GM18502 (cell line): Measurements from ENCODE around the gene CHD5.
"Not testable (repeated sequence)": the region's sequence is repeated elsewhere in the genome, so short reads cannot be mapped to it uniquely, and the experiment has no call there.

ENCODE experiments used
- ATAC-seq: cut with Tn5 transposase; IDR thresholded peaks from one replicate; pipeline ENCODE4 v1.9.1; 2021; ENCODE audit warnings: mild to moderate bottlenecking; ENCODE audit not compliant: unreplicated experiment, poor library complexity

The CHD5 gene

DNA sequence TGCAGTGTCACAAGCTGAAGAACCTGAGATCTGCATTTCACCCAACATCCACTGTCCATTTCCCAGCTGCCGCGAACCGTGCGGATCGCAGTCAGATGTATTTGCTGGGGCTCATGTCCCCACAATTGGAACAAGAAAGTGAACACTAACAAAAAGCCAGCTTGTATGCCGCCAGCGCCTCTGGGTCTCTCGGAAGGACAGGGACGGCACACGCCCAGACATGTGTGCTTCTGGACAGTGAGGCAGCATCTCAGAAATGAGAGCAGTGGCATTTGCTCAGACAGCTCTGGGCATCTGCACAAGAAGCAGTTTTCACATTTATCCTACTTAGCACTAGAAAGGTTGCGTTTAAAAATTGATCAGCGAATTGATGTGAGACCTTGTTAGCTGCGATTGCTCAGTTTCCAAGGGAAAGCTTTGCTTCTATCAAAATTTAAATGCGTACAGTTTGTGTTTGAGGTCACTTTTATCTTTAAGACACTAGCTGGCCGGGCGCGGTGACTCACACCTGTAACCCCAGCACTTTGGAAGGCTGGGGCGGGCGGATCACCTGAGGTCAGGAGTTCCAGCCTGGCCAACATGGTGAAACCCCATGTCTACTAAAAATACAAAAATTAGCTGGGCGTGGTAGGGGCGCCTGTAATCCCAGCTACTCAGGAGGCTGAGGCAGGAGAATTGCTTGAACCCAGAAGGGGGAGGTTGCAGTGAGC, 105.8 kb downstream of the CHD5 start:
- ATAC-seq: no peak

DNA sequence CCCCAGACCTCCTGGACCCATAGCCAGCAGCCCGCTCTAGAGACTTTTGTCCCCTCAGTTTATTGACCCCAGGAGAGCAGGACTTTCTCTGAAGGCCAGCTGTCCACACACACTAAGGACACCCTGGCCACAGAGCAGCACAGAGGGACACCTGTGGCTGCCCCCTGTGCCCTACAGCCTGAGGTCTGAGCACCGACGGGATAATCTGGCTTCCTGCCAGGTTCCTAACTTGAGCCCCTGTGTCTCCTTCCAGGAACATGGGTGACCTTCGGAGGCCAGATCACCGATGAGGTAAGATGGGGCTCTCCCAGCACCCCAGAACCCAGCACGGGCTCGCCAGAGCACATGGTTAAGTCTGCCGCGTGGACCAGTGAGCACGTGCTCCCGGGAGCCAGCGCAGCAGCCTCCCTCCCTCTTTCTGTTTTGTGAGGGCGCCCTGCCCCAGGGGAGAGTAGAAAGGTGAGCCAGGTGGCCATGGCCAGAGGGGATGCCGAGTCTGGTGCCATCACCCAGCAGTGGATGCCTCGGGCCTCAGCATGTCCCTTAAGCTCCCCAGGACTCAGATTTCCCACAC, 106.6 kb downstream of the CHD5 start:
- no peak for ATAC-seq

DNA sequence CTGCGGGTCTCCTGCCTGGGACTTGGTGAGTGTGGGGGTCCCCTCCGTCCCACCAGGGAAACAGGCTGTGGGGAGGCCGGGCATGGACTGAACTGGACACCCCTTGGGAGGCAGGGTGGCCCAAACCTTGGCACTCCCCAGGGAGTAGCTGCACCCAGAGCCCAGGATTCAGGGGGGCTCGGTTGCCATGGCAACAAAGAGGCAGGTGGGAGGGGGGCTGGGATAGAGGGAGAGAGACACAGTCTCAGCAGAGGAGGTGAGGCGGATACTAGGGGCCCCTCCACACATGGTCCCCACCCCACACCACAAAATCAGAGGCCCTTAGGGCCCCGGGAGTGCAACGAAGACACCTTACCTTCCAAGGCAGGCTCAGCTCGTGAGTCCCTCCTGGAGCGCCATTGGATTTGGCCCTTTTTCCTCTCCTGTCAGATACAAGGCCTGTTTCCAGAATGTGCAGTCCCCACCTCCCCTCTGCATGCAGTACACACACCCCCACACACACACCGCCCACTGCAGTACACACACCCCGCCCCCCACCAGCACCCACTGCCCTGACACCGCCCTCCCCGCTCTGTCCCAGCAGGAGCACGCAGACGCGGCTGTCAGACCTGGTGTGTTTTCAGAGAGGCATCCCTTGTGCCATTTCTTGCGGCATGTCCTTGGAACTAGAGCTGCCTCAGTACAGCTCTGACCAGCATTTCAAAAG, 107.2 kb downstream of the CHD5 start:
- ATAC-seq: no peak

DNA sequence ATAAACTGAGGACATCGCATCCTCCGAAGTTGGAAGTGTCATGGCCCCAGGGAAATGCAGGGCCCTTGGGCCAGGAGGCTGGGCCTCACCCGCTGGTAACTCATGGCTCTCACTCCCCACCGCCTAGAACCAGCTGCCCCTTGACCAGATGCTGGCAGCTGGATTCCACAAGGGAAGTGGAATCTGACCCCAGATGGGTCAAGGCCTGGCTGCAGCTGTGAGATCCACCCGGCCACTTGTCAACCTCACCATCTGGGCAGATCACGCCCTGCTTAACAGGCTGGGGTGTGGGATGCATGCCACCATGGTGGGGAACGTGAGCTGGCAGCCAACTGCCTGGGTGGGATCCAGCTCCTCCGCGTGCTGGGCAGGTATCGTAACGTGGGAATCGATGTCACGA, 108.9 kb downstream of the CHD5 start:
- no peak for ATAC-seq

DNA sequence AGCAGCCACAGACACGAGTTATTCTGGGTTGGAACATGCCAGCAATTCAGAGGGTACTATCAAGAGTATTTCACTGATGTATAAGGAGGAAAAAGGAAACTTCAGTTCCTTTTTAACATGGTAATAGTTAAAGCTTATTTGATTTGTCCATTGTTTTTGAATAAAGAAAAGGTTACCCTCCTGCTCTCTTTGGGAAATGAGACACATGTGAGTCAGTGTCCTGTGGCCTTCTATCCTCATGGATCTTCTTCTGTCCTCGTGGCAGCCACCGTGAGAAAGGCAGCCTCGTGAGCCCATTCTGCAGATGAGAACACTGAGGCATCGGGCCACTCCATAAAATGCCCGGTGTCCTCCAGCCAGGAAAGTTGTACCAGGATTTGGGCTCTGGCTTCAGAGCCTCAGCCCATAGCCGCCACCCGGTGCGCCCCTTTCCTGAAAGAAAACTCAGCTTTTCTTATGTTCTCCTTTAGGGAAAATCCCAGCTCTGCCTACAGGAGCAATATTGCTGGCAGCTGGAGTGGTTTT, 109.6 kb downstream of the CHD5 start:
- ATAC-seq: no peak

DNA sequence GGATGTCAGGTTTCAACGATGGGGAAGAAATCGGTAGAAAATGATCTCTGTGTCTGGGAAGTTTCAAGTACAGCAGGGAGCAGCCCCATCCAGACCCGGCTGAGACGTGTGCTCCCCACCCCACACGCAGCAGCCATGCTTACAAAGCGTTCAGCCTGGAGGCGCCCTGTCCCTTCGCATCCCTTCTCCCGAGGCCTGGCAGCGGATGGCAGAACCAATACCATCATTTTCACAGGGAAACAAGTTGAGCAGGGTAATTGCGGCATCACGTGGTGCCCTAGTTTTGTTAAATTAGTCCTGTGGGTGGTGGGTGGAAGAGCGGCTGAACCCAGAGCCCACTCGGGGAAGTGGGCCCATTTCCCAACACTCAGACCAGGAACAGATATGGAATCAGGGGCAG, 110.5 kb downstream of the CHD5 start:
- no peak for ATAC-seq

DNA sequence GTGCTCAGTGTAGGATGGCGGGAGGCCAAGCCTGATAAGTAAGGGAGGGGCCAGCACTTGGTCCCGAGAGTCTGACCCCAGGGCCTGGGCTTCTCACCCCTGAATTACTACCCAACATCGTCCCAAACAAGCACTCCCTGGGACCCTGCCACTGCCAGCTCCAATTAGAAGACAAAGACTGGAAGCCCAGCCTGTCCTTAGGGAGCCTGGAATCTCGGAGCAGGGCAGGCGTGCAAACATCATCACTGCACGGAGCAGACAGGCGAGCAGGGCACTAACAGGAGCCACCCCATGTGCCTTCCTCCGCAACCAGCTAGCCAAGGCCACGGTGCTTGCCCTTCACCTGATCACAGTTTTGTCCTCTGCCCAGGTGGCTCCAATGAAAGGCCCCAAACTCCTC, 111.2 kb downstream of the CHD5 start:
- ATAC-seq: no peak

DNA sequence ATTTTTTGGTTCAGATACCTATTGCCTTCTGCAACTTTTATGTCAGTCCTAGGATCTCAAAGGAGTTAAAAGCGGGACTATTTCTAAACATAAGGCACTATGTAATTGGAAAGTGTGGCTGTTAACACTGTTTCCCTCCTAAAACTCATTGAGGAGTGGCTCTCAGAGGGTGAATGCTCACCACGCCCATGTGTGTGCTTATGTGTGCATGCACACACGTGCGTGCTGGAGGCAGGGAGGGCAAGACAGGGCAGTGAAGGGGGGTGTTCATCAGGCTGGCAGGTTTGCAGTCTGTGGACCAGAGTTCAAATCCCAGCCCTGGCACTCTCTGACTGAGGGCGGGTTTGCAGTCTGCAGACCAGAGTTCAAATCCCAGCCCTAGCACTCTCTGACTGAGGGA, 112.0 kb downstream of the CHD5 start:
- no peak for ATAC-seq

DNA sequence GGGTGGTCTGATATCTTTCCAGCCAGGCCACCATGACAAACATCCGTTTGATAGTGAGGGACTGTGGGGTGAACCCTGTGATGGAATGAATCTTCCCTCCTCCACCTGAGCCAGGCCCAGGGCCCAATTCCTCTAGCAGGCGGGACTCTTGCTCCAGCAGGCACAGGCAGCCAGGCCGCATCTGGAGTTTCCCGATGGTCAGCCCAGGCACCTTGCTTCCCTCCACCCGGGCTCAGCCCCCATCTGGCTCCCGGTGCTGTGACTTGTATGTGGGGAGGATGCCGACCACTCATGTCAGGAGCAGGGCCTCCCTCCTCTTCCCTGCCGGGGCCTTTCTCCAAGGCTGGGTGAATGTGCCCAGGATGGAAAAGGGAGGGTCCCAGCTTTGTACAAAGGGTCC, 113.4 kb downstream of the CHD5 start:
- no peak for ATAC-seq

DNA sequence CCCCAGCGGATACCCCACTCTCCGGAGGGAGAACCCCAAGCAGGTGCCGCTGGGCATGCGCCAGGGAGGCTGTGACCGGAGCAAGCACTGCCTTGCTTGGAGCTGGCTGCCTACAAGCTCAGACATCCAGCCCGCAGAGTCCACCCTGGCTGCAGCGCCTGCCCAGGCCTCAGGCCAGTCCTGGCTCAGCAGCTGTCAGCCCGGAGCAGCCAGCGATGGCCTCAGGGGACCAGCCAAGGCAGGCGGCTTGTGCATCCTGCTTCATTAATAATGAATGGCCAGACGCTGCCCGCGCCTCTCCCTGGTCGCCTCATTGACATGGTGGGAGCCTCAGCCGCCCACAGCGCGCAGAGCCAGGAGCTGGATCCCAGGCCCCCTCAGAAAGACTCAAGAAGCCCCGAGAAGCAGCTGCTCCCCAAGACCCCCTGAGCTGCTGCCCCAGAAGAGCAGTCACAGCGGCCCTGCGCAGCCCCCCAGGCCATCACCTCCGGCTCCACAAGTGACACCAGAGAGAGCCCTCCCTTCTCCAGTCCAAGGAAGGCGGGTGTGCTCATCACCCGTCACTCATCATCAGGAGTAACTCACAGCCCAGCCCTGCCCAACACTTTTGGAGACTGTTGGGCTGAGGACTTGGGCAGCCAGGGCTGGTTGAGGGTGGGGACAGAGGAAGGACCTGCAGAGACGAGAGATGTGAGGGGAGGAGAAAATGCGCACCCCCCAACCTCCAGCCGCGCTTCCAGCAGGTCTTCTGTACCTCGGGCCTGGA, 114.8 kb downstream of the CHD5 start:
- ATAC-seq: no peak

DNA sequence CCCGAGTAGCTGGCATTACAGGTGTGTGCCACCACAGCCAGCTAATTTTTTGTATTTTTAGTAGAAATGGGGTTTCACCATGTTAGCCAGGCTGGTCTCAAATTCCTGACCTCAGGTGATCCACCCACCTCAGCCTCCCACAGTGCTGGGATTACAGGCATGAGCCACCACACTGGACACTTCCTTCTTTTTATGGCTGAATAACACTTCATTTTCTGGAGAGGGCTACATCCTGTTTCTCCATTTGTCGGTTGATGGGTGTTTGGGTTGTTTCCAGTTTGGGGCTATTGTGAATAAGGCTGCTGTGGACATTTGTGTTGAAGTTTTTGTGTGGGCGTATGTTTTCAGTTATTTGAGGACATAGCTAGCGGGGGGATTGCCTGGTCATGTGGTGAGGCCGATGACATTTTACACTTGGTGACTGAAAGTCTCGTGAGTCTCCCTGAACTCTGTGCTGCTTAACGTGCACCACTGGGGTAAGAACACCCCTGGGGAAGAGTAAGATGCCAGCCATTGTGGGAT, 116.5 kb downstream of the CHD5 start:
- not testable (repeated sequence) for ATAC-seq

DNA sequence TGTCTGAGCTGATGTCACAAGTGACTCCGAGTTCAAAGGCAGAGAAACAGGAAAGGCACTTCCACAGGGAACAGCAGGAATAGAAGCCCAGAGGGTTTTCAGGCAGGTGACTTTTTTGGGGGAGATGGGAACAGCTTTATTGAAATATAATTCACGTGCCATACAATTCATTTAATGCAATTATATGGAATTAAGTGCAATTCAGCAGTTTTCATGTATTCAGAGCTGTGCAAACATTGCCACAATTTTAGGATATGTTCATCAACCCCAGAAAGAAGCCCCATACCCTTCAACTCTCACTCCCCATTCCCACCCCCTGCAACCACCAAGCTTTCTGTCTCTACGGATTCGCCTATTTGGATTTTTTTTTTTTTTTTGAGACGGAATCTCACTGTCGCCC, 117.5 kb downstream of the CHD5 start:
- no peak for ATAC-seq

DNA sequence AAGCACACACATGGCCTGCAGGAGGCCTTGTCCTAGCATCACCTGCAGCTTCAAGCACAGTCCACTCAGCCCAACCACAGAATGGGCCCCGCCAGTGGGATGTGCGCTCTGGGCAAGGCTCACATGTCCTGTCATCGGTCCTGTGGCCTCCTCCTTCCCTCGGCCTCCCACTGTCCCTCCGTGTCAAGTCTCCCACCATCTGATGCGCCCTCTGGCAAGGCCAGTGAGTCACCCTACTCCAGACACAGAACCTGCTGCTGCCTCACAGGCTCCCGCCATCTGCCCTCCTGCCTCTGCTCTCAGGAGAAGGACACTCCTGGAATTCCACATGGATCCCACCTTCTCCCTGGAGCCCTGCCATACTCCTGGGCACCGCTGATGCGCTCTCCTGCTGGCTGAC, 120.3 kb downstream of the CHD5 start:
- ATAC-seq: no peak

DNA sequence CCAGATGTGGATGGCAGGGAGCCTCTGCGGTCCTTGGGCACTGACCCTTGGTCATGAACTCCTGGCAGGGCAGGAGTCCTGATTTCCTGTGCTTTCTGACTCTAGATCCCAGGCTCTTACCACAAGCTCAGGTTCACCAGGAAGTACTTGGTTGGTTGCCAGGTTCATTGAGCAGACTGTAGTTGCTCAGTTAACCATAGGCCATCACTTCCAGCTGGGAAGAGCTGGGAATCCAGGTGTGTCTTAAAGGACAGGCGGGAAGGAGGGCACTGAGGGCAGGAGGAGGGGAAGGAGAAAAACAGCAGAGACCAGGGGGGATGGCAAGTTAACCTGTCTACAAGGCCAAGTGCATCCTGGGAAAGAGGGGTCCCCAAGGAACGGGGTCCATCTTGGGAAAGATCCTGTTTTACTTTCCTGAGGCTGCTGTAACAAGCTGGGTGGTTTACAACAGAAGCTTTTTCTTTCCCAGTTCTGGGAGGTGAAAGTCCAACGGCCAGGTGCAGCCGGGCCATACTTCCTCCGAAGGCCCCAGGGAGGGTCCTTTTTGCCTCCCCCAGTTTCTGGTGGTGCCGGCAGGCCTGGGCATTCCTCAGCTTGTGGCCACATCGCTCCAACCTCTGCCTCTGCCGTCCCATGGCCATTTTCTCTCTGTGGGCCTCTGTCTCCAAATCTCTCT, 122.8 kb downstream of the CHD5 start:
- ATAC-seq: no peak

DNA sequence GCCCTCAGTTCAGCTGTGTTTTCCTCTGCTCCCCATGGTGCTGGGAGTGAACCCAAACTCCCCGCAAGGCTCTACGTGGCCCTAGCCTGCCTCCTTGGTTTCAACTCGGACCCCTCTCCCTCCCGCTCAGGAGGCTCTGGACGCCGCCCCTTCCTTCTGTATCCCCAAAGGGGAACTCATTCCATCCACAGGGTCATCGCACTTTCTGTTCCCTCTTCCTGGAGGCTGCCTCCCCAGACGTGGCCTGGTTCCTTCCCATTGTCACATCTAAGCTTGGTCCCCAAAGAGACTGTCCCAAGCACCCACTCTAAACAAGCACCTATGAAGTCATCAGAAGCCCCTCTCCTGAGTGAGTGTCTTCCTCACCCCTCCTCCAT, 123.6 kb downstream of the CHD5 start:
- ATAC-seq: no peak

DNA sequence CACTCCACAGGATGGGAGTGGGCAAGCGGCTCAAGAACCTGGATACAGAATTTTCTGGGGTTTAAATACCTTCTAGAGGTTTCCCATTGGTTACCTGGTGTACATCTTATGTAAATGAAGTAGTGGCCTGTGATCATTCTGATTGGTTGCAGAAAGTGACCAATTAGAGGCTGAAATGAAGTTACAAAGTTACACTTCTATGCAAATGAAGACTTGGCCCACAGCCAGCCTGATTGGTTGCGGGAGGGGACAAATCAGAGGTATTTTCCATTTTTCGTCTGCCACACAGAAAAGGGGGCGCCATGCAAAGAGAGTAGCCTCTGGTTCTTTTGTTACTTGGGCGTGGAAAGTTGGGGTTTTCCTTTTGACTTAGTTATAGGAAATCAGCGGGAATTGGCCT, 125.5 kb downstream of the CHD5 start:
- ATAC-seq: no peak

DNA sequence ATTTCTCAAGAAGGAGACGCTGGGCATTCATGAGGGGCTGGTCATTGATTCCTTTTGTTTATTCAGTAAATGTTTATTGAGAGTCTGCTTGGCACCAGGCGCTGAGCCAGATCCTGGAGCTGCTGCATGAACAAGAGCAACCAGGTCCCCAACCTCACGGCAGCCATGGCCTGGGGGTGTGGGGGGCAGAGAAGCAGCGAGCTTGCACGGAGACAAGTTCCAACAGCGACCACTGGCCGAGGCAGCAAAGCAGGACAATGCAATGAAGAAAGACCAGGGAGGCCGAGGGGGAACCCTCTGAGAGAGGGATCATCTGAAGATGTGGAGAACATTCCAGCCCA, 126.9 kb downstream of the CHD5 start:
- ATAC-seq: no peak

DNA sequence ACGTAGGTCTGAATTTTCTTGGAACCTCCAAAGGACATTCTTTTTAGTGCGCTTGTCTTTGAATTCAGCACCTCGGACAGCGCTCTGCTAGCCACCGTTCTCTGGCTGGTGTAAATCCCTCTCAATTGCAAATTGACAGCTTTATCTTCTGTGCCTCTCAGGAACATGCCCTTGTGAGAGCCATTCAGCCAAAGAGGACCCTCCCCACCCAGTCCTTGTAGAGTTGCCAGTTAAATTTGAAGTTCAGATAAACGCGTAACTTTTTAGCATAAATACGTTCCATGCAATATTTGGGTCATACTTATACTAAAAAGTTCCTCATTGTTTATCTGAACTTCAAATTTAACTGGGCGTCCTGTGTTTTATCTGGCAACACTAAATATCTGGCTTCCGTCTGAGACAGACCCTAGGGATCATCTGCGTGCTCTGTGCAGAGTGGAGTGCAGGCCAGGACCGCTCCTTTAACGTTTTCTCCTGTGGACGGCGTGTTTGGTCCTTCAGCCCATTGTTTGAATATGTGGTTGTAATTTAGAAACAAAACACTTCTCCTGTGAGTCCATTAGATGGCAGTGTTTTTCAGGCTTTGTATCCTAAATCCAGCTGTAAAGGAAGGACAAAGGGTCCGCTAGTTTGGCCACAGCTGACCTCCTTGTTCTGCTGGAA, 127.4 kb downstream of the CHD5 start:
- no peak for ATAC-seq
